Prostate gland (tissue), 2 donors: ENCODE measurements around the gene MRPL58.

Source experiments
- POLR2A ChIP-seq: fragments of 450-650 bp; IDR thresholded peaks from one replicate; pipeline ENCODE4 v1.6.1; 2016; ENCODE audit warnings: antibody characterized with exemption, mild to moderate bottlenecking
- POLR2AphosphoS5 ChIP-seq: sonication (generic); formaldehyde crosslinking; IDR thresholded peaks from one replicate; pipeline ENCODE4 v1.6.1; 2017; ENCODE audit warnings: antibody characterized with exemption
- TF ChIP-seq, protein P1 (sequence below), 4 experiments: fragments of 200-600 bp in 2 of 4; fragments of 450-650 bp in 2 of 4; sonication (generic) in 2 of 4; IDR thresholded peaks; 1 replicate in 3 of 4; 2 replicates in 1 of 4; pipeline ENCODE4 v1.5.1; 2016 to 2019; ENCODE audit warnings: antibody characterized with exemption in 4 of 4, mild to moderate bottlenecking in 2 of 4, moderate library complexity in 2 of 4

- TF ChIP-seq POLR2AphosphoS5, result no peak
- TF ChIP-seq, protein P1, sequence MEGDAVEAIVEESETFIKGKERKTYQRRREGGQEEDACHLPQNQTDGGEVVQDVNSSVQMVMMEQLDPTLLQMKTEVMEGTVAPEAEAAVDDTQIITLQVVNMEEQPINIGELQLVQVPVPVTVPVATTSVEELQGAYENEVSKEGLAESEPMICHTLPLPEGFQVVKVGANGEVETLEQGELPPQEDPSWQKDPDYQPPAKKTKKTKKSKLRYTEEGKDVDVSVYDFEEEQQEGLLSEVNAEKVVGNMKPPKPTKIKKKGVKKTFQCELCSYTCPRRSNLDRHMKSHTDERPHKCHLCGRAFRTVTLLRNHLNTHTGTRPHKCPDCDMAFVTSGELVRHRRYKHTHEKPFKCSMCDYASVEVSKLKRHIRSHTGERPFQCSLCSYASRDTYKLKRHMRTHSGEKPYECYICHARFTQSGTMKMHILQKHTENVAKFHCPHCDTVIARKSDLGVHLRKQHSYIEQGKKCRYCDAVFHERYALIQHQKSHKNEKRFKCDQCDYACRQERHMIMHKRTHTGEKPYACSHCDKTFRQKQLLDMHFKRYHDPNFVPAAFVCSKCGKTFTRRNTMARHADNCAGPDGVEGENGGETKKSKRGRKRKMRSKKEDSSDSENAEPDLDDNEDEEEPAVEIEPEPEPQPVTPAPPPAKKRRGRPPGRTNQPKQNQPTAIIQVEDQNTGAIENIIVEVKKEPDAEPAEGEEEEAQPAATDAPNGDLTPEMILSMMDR (IDR thresholded peaks at IDR 0.05), result no peak
- TF ChIP-seq POLR2A, result no peak
Observed at GRCh38 chr17:75010683-75011400, 1.6 kb upstream of the MRPL58 start.
